Measurements from ENCODE around the gene CYP4F2.
"Not testable (repeated sequence)": the region's sequence is repeated elsewhere in the genome, so short reads cannot be mapped to it uniquely, and the experiment has no call there.

CYP4F2 gene

GRCh38 chr19:15897738-15898276, at the start of gene CYP4F2:
Gene CYP4F2 (minus strand): TSS chr19:15898074. CDS start chr19:15897611, 463 bp downstream.
- no peak for DNase-seq (ENCODE audit: low read depth in 4 of 4, low spot score in 1 of 4)

- DNase-seq (ENCODE audit: low read depth in 4 of 4, low spot score in 1 of 4): no peak
Observed at GRCh38 chr19:15945301-15945700, 47.4 kb upstream of the CYP4F2 start.

GRCh38 chr19:15944401-15944800, 46.5 kb upstream of the CYP4F2 start:
- DNase-seq (ENCODE audit: low read depth in 4 of 4, low spot score in 1 of 4): no peak

- DNase-seq (ENCODE audit: low read depth in 4 of 4, low spot score in 1 of 4): no peak
Observed at GRCh38 chr19:15937771-15938170, 39.9 kb upstream of the CYP4F2 start.

GRCh38 chr19:15936950-15937349, 39.1 kb upstream of the CYP4F2 start:
- DNase-seq (ENCODE audit: low read depth in 4 of 4, low spot score in 1 of 4): no peak

- DNase-seq (ENCODE audit: low read depth in 4 of 4, low spot score in 1 of 4): no peak
Observed at GRCh38 chr19:15936173-15936572, 38.3 kb upstream of the CYP4F2 start.

GRCh38 chr19:15935167-15935702, 37.4 kb upstream of the CYP4F2 start:
- DNase-seq (ENCODE audit: low read depth in 4 of 4, low spot score in 1 of 4): no peak

GRCh38 chr19:15934332-15935078, 36.6 kb upstream of the CYP4F2 start, which contains the start of gene CYP4F11:
Gene CYP4F11 (minus strand): TSS chr19:15934529. CDS start chr19:15934408, 121 bp downstream.
- DNase-seq (ENCODE audit: low read depth in 4 of 4, low spot score in 1 of 4): no peak

- DNase-seq (ENCODE audit: low read depth in 4 of 4, low spot score in 1 of 4): not testable (repeated sequence)
Observed at GRCh38 chr19:15933761-15934331, 36.0 kb upstream of the CYP4F2 start.

- DNase-seq (ENCODE audit: low read depth in 4 of 4, low spot score in 1 of 4): no peak
Observed at GRCh38 chr19:15928321-15928720, 30.4 kb upstream of the CYP4F2 start.

- no peak for DNase-seq (ENCODE audit: low read depth in 4 of 4, low spot score in 1 of 4)
Observed at GRCh38 chr19:15926484-15926883, 28.6 kb upstream of the CYP4F2 start.

GRCh38 chr19:15923702-15924101, 25.8 kb upstream of the CYP4F2 start:
- no peak for DNase-seq (ENCODE audit: low read depth in 4 of 4, low spot score in 1 of 4)

- DNase-seq (ENCODE audit: low read depth in 4 of 4, low spot score in 1 of 4): no peak
Observed at GRCh38 chr19:15922021-15922420, 24.1 kb upstream of the CYP4F2 start.

GRCh38 chr19:15919243-15919642, 21.4 kb upstream of the CYP4F2 start:
- no peak for DNase-seq (ENCODE audit: low read depth in 4 of 4, low spot score in 1 of 4)

- no peak for DNase-seq (ENCODE audit: low read depth in 4 of 4, low spot score in 1 of 4)
Observed at GRCh38 chr19:15915109-15915508, 17.2 kb upstream of the CYP4F2 start.

GRCh38 chr19:15913830-15914229, 16.0 kb upstream of the CYP4F2 start:
- no peak for DNase-seq (ENCODE audit: low read depth in 4 of 4, low spot score in 1 of 4)

- no peak for DNase-seq (ENCODE audit: low read depth in 4 of 4, low spot score in 1 of 4)
Observed at GRCh38 chr19:15913384-15913783, 15.5 kb upstream of the CYP4F2 start.

- DNase-seq (ENCODE audit: low read depth in 4 of 4, low spot score in 1 of 4): no peak
Observed at GRCh38 chr19:15911599-15912235, 13.8 kb upstream of the CYP4F2 start.

GRCh38 chr19:15905026-15905425, 7.2 kb upstream of the CYP4F2 start:
- DNase-seq (ENCODE audit: low read depth in 4 of 4, low spot score in 1 of 4): no peak

GRCh38 chr19:15902898-15903297, 5.0 kb upstream of the CYP4F2 start:
- not testable (repeated sequence) for DNase-seq (ENCODE audit: low read depth in 4 of 4, low spot score in 1 of 4)

- DNase-seq (ENCODE audit: low read depth in 4 of 4, low spot score in 1 of 4): no peak
Observed at GRCh38 chr19:15902254-15902653, 4.4 kb upstream of the CYP4F2 start.

- DNase-seq (ENCODE audit: low read depth in 4 of 4, low spot score in 1 of 4): no peak
Observed at GRCh38 chr19:15900504-15900903, 2.6 kb upstream of the CYP4F2 start.
